RCC 7860 (cell line): ENCODE data around the gene MRTFB.

ENCODE experiments used
- DNase-seq: peaks from one replicate; pipeline ENCODE4 v3.0.0-alpha.2; 2015; ENCODE audit warnings: low spot score
- FAIRE-seq: peaks from 2 replicates; lab custom pipeline; 2012; peaks lifted over from hg19 to GRCh38; lab: Jason Lieb, UNC

MRTFB gene

GRCh38 chr16:14061732-14062259 is 9.3 kb upstream of the MRTFB start:
- DNase-seq, result no peak
- FAIRE-seq, result no peak

GRCh38 chr16:14062261-14062660 is 8.9 kb upstream of the MRTFB start:
- DNase-seq (no peak), FAIRE-seq (no peak)

- FAIRE-seq (no peak), DNase-seq (no peak)
These were observed 7.2 kb upstream of the MRTFB start for GRCh38 chr16:14063618-14064581.

GRCh38 chr16:14069818-14070217 is 1.3 kb upstream of the MRTFB start:
- DNase-seq (no peak), FAIRE-seq (no peak)

- no peak for DNase-seq
- no peak for FAIRE-seq
These were observed 603 bp upstream of the MRTFB start for GRCh38 chr16:14070555-14070876.

- FAIRE-seq, result no peak
- no peak for DNase-seq
These were observed 605 bp downstream of the MRTFB start for GRCh38 chr16:14071576-14072271.

- FAIRE-seq (no peak), DNase-seq (no peak)
These were observed 1.2 kb downstream of the MRTFB start for GRCh38 chr16:14072360-14072759.

GRCh38 chr16:14074544-14074943 is 3.4 kb downstream of the MRTFB start:
- DNase-seq (no peak), FAIRE-seq (no peak)

GRCh38 chr16:14077918-14078317 is 6.8 kb downstream of the MRTFB start:
- FAIRE-seq (no peak), DNase-seq (no peak)

GRCh38 chr16:14086477-14086876 is 15.4 kb downstream of the MRTFB start:
- DNase-seq (no peak), FAIRE-seq (no peak)

GRCh38 chr16:14087181-14087580 is 16.1 kb downstream of the MRTFB start:
- no peak for DNase-seq
- no peak for FAIRE-seq

- no peak for FAIRE-seq
- DNase-seq, result no peak
These were observed 16.6 kb downstream of the MRTFB start for GRCh38 chr16:14087590-14088154.

- no peak for FAIRE-seq
These were observed 17.1 kb downstream of the MRTFB start for GRCh38 chr16:14088155-14088753.

GRCh38 chr16:14089283-14089823 is 18.2 kb downstream of the MRTFB start:
- FAIRE-seq (no peak), DNase-seq (no peak)

More at GRCh38 chr16:14088155-14088753, 17.1 kb downstream of the MRTFB start:
- no peak for DNase-seq

GRCh38 chr16:14092561-14092960 is 21.4 kb downstream of the MRTFB start:
- FAIRE-seq, result no peak
- no peak for DNase-seq

GRCh38 chr16:14095883-14096551 is 24.9 kb downstream of the MRTFB start:
- DNase-seq (no peak), FAIRE-seq (no peak)

GRCh38 chr16:14097182-14097959 is 26.3 kb downstream of the MRTFB start:
- DNase-seq (no peak), FAIRE-seq (no peak)

- FAIRE-seq (no peak), DNase-seq (no peak)
These were observed 27.0 kb downstream of the MRTFB start for GRCh38 chr16:14098081-14098480.

- DNase-seq (no peak), FAIRE-seq (no peak)
These were observed 29.7 kb downstream of the MRTFB start for GRCh38 chr16:14100825-14101224.

- FAIRE-seq (no peak), DNase-seq (no peak)
These were observed 30.3 kb downstream of the MRTFB start for GRCh38 chr16:14101415-14101814.
